MM.1S (cell line): ENCODE measurements around the gene TMEM37.

ENCODE experiments used
- EZH2 ChIP-seq: fragments of 300-600 bp; sonication (generic); optimal IDR thresholded peaks from 2 replicates; pipeline ENCODE3; 2017; ENCODE audit warnings: low read depth, mild to moderate bottlenecking, antibody characterized with exemption, low read length, mixed read lengths
- TF ChIP-seq, protein P1 (sequence below): fragments of 300-600 bp; sonication (generic); IDR thresholded peaks from 2 replicates; pipeline ENCODE4 v1.5.1; 2016; ENCODE audit warnings: antibody characterized with exemption, low read length, mixed read lengths

DNA sequence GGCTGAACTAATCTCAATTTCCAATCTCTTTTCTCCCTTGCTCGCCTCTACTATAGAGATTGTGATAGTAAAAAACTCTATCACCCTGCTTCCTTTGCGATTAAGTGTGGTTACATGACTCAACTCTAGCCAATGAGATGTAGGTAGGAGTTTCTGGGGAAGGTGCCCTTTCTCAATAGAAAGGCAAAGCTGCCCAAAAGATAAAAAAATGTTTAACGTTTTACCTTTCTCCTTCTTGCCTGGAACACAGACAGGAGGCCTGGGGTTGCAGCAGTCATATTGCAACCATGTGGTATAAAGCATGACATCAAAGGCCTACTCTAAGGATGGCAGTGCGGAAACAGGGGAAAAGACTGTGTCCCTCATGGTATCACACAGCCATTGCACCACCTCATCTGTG, 31.5 kb downstream of the TMEM37 start:
- TF ChIP-seq EZH2, result no peak
- TF ChIP-seq, protein P1, sequence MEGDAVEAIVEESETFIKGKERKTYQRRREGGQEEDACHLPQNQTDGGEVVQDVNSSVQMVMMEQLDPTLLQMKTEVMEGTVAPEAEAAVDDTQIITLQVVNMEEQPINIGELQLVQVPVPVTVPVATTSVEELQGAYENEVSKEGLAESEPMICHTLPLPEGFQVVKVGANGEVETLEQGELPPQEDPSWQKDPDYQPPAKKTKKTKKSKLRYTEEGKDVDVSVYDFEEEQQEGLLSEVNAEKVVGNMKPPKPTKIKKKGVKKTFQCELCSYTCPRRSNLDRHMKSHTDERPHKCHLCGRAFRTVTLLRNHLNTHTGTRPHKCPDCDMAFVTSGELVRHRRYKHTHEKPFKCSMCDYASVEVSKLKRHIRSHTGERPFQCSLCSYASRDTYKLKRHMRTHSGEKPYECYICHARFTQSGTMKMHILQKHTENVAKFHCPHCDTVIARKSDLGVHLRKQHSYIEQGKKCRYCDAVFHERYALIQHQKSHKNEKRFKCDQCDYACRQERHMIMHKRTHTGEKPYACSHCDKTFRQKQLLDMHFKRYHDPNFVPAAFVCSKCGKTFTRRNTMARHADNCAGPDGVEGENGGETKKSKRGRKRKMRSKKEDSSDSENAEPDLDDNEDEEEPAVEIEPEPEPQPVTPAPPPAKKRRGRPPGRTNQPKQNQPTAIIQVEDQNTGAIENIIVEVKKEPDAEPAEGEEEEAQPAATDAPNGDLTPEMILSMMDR, result no peak
